Activated naive CD4-positive, alpha-beta T cell (primary cell): ENCODE results near the gene BST1.
"Not testable (repeated sequence)": the region's sequence is repeated elsewhere in the genome, so short reads cannot be mapped to it uniquely, and the experiment has no call there.

Experiments
- DNase-seq, 4 experiments: peaks; one replicate each; lab custom pipeline; 2025; lab: John Stamatoyannopoulos, UW

Gene BST1

GRCh38 chr4:15746110-15746509 lies 43.2 kb downstream of the BST1 start:
- DNase-seq = no peak

- DNase-seq = no peak
These were observed 46.1 kb downstream of the BST1 start for GRCh38 chr4:15749001-15749400.

- DNase-seq = no peak
These were observed 48.3 kb downstream of the BST1 start for GRCh38 chr4:15751153-15751552.

- no peak for DNase-seq
These were observed 50.2 kb downstream of the BST1 start for GRCh38 chr4:15753081-15753480.

GRCh38 chr4:15753786-15754185 lies 50.9 kb downstream of the BST1 start:
- DNase-seq = no peak

- peak in 2 of 4 experiments; percentile 4 to 19 for DNase-seq
These were observed 51.5 kb downstream of the BST1 start for GRCh38 chr4:15754323-15754722.

- DNase-seq = peak in 1 of 4 experiments; percentile 3
These were observed 52.7 kb downstream of the BST1 start for GRCh38 chr4:15755321-15756155.

- peak; percentile 31 to 43 (median 34) for DNase-seq
These were observed 53.5 kb downstream of the BST1 start for GRCh38 chr4:15756361-15756861.

GRCh38 chr4:15757054-15757453 lies 54.2 kb downstream of the BST1 start:
- DNase-seq = no peak

GRCh38 chr4:15758294-15758693 lies 55.4 kb downstream of the BST1 start:
- DNase-seq = no peak

- DNase-seq = not testable (repeated sequence)
These were observed 59.6 kb downstream of the BST1 start for GRCh38 chr4:15762460-15762859.

- no peak for DNase-seq
These were observed 62.5 kb downstream of the BST1 start for GRCh38 chr4:15765391-15765790.

GRCh38 chr4:15765910-15766697 lies 63.2 kb downstream of the BST1 start:
- peak in 1 of 4 experiments; percentile 12 for DNase-seq

- no peak for DNase-seq
These were observed 64.0 kb downstream of the BST1 start for GRCh38 chr4:15766821-15767220.

- DNase-seq = no peak
These were observed 66.3 kb downstream of the BST1 start for GRCh38 chr4:15769202-15769601.

- DNase-seq = no peak
These were observed 68.6 kb downstream of the BST1 start for GRCh38 chr4:15771216-15772058.

GRCh38 chr4:15774020-15774420 lies 71.2 kb downstream of the BST1 start:
- DNase-seq = no peak

GRCh38 chr4:15776871-15777648 lies 74.2 kb downstream of the BST1 start:
- DNase-seq = no peak

- no peak for DNase-seq
These were observed 74.9 kb downstream of the BST1 start for GRCh38 chr4:15777697-15778288.
